CD8-positive, alpha-beta memory T cell (primary cell): ENCODE measurements around the gene UCP2. TPM values are rescaled to one million over a fixed set of nuclear protein-coding genes. Genes with fewer than 3 reads are reported as not detected.
"Not testable (repeated sequence)": the region's sequence is repeated elsewhere in the genome, so short reads cannot be mapped to it uniquely, and the experiment has no call there.

Source experiments
- CTCF ChIA-PET: fragments of 350-600 bp; sonication (Branson Sonifier 250); formaldehyde crosslinking; loops from one replicate; lab custom pipeline; 2021; ENCODE audit warnings: antibody characterized with exemption; lab: Charles Lee
- POLR2A ChIA-PET: fragments of 350-600 bp; sonication (Branson Sonifier 250); formaldehyde crosslinking; loops from one replicate; lab custom pipeline; 2021; ENCODE audit warnings: antibody characterized with exemption; lab: Charles Lee
- DNase-seq, 5 donors: peaks; one replicate each; pipeline versions ENCODE4 v3.0.0 to v3.0.0-alpha.2; 2020 to 2022; ENCODE audit warnings: mixed read lengths in 1 of 5
- H3K27ac ChIP-seq: one replicate; pipeline ENCODE4 v1.7.0; 2013; ENCODE audit warnings: low read depth, mild to moderate bottlenecking, low read length, moderate library complexity
- H3K27me3 ChIP-seq: 2 replicates; pipeline ENCODE4 v1.7.0; 2013; ENCODE audit warnings: low read length, mild to moderate bottlenecking; ENCODE audit not compliant: insufficient read depth, poor library complexity, severe bottlenecking
- H3K36me3 ChIP-seq: 2 replicates; pipeline ENCODE4 v1.7.0; 2013; ENCODE audit warnings: mild to moderate bottlenecking, low read length, moderate library complexity; ENCODE audit not compliant: insufficient read depth
- H3K4me1 ChIP-seq: 2 replicates; pipeline ENCODE4 v1.7.0; 2013; ENCODE audit warnings: mild to moderate bottlenecking, low read length, moderate library complexity; ENCODE audit not compliant: insufficient read depth
- H3K4me3 ChIP-seq: 2 replicates; pipeline ENCODE4 v1.7.0; 2013; ENCODE audit warnings: mild to moderate bottlenecking, low read length
- H3K9me3 ChIP-seq: 2 replicates; pipeline ENCODE4 v1.7.0; 2013; ENCODE audit warnings: mild to moderate bottlenecking, low read length
- H3K27ac Mint-ChIP-seq, 8 donors: one replicate each; pipeline ENCODE4 v1.8.0; 2020 to 2021; ENCODE audit warnings: mixed read lengths in 8 of 8, mild to moderate bottlenecking in 6 of 8, inconsistent platforms in 3 of 8, moderate library complexity in 3 of 8
- H3K27me3 Mint-ChIP-seq, 2 donors: one replicate each; pipeline ENCODE4 v1.8.0; 2020 to 2021; ENCODE audit warnings: mixed read lengths in 2 of 2, mild to moderate bottlenecking in 1 of 2, moderate library complexity in 1 of 2
- H3K36me3 Mint-ChIP-seq, 3 donors: one replicate each; pipeline ENCODE4 v1.8.0; 2020 to 2021; ENCODE audit warnings: mixed read lengths in 3 of 3, inconsistent platforms in 1 of 3, mild to moderate bottlenecking in 1 of 3
- H3K4me1 Mint-ChIP-seq, 3 donors: one replicate each; pipeline ENCODE4 v1.8.0; 2020 to 2021; ENCODE audit warnings: mixed read lengths in 3 of 3, inconsistent platforms in 1 of 3, mild to moderate bottlenecking in 1 of 3
- H3K4me3 Mint-ChIP-seq, 7 donors: one replicate each; pipeline ENCODE4 v1.8.0; 2020 to 2021; ENCODE audit warnings: mixed read lengths in 7 of 7, mild to moderate bottlenecking in 6 of 7, moderate library complexity in 4 of 7, inconsistent platforms in 2 of 7
- H3K9me3 Mint-ChIP-seq, 5 donors: one replicate each; pipeline ENCODE4 v1.8.0; 2020 to 2022; ENCODE audit warnings: mixed read lengths in 5 of 5, mild to moderate bottlenecking in 3 of 5, moderate library complexity in 2 of 5, inconsistent platforms in 1 of 5
- polyA plus RNA-seq: library from polyadenylated mRNA; unstranded; fragments of 300-500 nt; fragmentation: Illumina TruSeq; gene quantifications from one replicate; pipeline ENCODE4 v1.2.3, GENCODE V29; 2021
- total RNA-seq, 2 experiments: library from RNA; stranded (reverse); gene quantifications; one replicate each; pipeline ENCODE4 v1.2.3, GENCODE V29; 2021

Gene UCP2
- total and polyA plus RNA-seq, 3 experiments from 2014 or later = 279 to 962 (median 295) TPM

DNA sequence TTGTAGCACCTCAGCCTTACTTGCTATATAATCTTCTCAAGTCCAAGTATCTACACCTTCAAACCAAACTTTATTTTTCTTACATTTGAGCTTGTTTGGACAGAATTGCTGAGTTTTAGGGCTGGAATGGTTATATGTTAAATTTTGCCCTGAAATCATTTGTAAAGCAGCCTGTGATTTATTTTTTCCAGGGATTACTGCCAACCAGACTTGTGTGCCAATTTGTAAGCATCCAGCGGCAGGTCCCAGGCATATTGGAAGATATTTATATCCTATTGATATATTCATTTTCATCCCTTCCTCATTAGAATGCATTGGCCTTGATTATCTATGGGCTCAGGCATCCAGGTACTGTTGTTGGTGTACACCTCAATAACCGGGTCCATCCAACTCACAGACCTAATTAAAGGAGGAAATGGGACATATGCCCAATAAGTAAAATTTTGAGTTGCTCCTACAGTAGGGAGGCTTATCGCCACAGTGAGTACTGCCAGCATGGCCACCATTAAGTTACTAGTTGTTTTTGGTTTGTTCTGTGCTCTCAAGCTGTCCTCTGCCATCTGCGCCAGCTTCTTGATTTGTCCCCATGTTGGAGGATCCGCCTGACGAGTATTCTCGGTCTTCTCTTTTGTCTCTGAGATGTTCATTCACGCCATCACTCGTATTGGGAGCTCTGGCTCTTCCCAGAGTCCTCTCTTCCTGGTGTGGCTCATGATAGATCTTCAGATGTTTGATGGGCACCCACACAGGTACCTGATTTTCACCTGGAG is 41.7 kb downstream of the UCP2 start:
- Mint-ChIP-seq H3K36me3 (peaks cover 2 to 8% (median 3%) of the 10 kb centered on the region in 3 donors), H3K9me3 (no peaks in the 10 kb centered on the region), H3K27me3 (peaks cover 0 to 1% of the 10 kb centered on the region in 2 donors), H3K27ac (no peak overlapping the region), H3K4me1 (no peaks in the 10 kb centered on the region), H3K4me3 (no peak overlapping the region)
- CTCF ChIA-PET = no interaction called here
- Histone ChIP-seq H3K36me3 (no peaks in the 10 kb centered on the region), H3K27me3 (no peaks in the 10 kb centered on the region), H3K4me1 (no peaks in the 10 kb centered on the region), H3K4me3 (no peak overlapping the region), H3K9me3 (no peaks in the 10 kb centered on the region), H3K27ac (no peak overlapping the region)
- DNase-seq = no peak
- POLR2A ChIA-PET = no interaction called here

DNA sequence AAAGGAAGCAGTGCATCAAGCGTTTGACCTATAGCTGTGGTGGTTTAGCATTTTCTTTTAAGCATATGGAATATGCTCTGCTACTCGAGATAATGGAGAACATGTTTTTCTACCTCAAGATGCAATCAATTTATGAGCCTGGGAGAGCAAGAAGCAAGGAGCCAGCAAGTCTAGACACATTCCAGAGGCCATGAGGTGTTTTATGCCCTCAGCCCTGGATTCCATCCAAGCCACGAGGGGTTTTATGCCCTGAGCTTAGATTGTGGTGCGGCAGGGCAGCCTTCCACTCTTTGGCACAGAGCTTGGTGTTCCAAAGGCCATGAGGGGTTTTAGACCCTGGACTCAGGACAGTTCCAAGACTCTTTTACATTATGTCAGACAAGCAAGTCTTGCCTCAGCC is 43.5 kb downstream of the UCP2 start:
- H3K9me3 Mint-ChIP-seq = no peaks in the 10 kb centered on the region
- no peak overlapping the region for H3K4me3 Mint-ChIP-seq
- peaks cover 7 to 8% (median 7%) of the 10 kb centered on the region in 3 donors for H3K36me3 Mint-ChIP-seq
- H3K27ac Mint-ChIP-seq = no peak overlapping the region
- H3K27ac ChIP-seq = no peak overlapping the region
- DNase-seq = no peak
- no peaks in the 10 kb centered on the region for H3K36me3 ChIP-seq
- H3K4me1 Mint-ChIP-seq = no peaks in the 10 kb centered on the region
- H3K9me3 ChIP-seq = no peaks in the 10 kb centered on the region
- ChIA-PET CTCF (no interaction called here), POLR2A (no interaction called here)
- no peaks in the 10 kb centered on the region for H3K4me1 ChIP-seq
- no peaks in the 10 kb centered on the region for H3K27me3 ChIP-seq
- no peaks in the 10 kb centered on the region for H3K27me3 Mint-ChIP-seq
- H3K4me3 ChIP-seq = no peak overlapping the region

DNA sequence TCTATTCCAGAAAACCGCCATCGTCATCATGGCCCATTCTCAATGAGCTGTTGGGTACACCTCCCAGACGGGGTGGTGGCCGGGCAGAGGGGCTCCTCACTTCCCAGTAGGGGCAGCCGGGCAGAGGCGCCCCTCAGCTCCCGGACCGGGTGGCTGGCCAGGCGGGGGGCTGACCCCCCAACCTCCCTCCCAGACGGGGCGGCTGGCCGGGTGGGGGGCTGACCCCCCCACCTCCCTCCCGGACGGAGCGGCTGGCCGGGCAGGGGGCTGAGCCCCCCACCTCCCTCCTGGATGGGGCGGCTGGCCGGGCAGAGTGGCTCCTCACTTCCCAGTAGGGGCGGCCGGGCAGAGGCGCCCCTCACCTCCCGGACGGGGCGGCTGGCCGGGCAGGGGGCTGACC is 46.6 kb downstream of the UCP2 start:
- peaks cover 0 to 30% (median 8%) of the 10 kb centered on the region in 3 donors for H3K36me3 Mint-ChIP-seq
- H3K9me3 Mint-ChIP-seq = not testable (repeated sequence)

DNA sequence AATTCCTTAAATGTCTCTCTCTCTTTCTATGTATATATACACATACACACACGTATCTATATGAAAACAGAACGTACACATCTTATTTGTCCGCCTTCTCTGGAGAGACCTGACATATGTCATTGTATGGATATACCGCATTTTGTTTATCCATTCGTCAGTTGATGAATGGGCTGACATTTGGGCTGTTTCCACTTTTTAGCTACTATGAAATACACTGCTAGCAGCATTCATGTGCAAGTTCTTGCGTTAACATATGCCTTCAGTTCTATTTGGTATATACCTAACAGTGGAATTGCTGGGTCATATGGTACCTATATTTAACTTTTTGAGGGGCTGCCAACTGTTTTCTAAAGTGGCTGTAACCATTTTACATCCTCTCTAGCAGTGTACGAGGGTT is 49.9 kb downstream of the UCP2 start:
- peak overlapping the region in 1 of 8 donors; percentile 68 for H3K27ac Mint-ChIP-seq
- Histone ChIP-seq H3K36me3 (peaks cover 6% of the 10 kb centered on the region), H3K9me3 (no peaks in the 10 kb centered on the region), H3K4me3 (no peak overlapping the region), H3K4me1 (no peaks in the 10 kb centered on the region), H3K27me3 (no peaks in the 10 kb centered on the region), H3K27ac (no peak overlapping the region)
- no peak for DNase-seq
- no peaks in the 10 kb centered on the region for H3K27me3 Mint-ChIP-seq
- H3K4me3 Mint-ChIP-seq = no peak overlapping the region
- H3K36me3 Mint-ChIP-seq = peaks cover 0 to 52% (median 13%) of the 10 kb centered on the region in 3 donors
- no peaks in the 10 kb centered on the region for H3K4me1 Mint-ChIP-seq
- ChIA-PET POLR2A (no interaction called here), CTCF (interaction anchor here (1.1 kb wide), 1 partner anchor 550 kb away, joined by 3 read pairs; no protein-coding TSS in a partner anchor)
- no peaks in the 10 kb centered on the region for H3K9me3 Mint-ChIP-seq

More for the DNA sequence above, 46.6 kb downstream of the UCP2 start:
- H3K9me3 ChIP-seq, POLR2A ChIA-PET, H3K4me1 Mint-ChIP-seq, CTCF ChIA-PET, H3K36me3 ChIP-seq, H3K27me3 Mint-ChIP-seq, H3K27ac Mint-ChIP-seq, H3K4me1 ChIP-seq, H3K27ac ChIP-seq, DNase-seq, H3K4me3 Mint-ChIP-seq, H3K4me3 ChIP-seq, H3K27me3 ChIP-seq: not testable (repeated sequence)

DNA sequence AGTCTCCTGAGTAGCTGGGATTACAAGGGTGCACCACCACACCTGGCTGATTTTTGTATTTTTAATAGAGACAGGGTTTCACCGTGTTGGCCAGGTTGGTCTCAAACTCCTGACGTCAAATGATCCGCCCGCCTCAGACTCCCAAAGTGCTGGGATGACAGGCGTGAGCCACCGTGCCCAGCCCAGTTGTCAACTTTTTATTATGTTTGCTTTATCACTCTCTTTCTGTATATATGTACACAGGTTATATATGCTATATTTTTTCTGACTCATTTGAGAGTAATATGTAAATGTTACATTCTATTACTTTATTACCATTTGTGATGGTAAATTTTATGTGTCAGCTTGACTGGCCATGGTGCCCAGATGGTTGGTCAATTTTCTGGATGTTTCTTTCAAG is 50.7 kb downstream of the UCP2 start:
- H3K4me3 ChIP-seq = no peak overlapping the region
- H3K4me3 Mint-ChIP-seq = no peak overlapping the region
- no peak overlapping the region for H3K27ac Mint-ChIP-seq
- H3K27me3 Mint-ChIP-seq = no peaks in the 10 kb centered on the region
- POLR2A ChIA-PET = no interaction called here
- no peaks in the 10 kb centered on the region for H3K9me3 ChIP-seq
- H3K9me3 Mint-ChIP-seq = no peaks in the 10 kb centered on the region
- DNase-seq = no peak
- H3K27me3 ChIP-seq = no peaks in the 10 kb centered on the region
- no peaks in the 10 kb centered on the region for H3K4me1 Mint-ChIP-seq
- peaks cover 0 to 60% (median 17%) of the 10 kb centered on the region in 3 donors for H3K36me3 Mint-ChIP-seq
- H3K4me1 ChIP-seq = no peaks in the 10 kb centered on the region
- no peak overlapping the region for H3K27ac ChIP-seq
- peaks cover 14% of the 10 kb centered on the region for H3K36me3 ChIP-seq
- CTCF ChIA-PET = interaction anchor here (1.1 to 1.5 kb wide), 2 partner anchors 307 to 549 kb away, joined by 3 to 7 read pairs; no protein-coding TSS in a partner anchor

DNA sequence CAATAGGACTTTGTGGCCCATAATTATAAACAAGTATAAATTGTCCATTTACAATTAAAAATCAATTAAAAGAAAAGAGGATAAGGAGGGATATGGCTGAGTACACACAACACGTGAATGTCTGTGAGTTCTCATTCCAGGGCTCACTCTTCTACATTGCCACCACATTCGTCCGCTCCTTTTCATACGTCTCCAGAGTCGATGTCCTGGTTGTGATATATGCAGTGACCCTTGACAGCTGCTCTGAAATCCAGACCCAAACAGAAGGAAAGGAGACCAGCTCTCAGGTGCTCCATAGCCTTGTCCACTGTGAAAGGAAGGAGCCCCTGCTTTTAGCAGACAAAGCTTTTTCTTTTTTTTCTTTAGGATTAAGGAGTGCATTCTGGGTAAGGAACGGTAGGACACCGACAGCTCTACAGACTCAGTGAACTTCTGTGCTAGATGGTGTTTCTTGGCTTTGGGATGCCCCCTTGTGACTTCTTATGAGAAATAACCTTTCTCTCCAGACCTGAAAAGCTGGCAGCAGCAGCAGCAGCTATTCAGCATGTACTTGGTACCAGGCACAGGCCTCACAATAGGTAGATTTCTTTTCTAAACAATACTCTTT is 51.5 kb downstream of the UCP2 start:
- no peaks in the 10 kb centered on the region for H3K9me3 ChIP-seq
- peak overlapping the region in 1 of 8 donors; percentile 52 for H3K27ac Mint-ChIP-seq
- H3K9me3 Mint-ChIP-seq = no peaks in the 10 kb centered on the region
- H3K36me3 ChIP-seq = peaks cover 18% of the 10 kb centered on the region
- H3K4me1 ChIP-seq = no peaks in the 10 kb centered on the region
- peaks cover 0 to 68% (median 17%) of the 10 kb centered on the region in 3 donors for H3K36me3 Mint-ChIP-seq
- H3K27me3 ChIP-seq = no peaks in the 10 kb centered on the region
- H3K27me3 Mint-ChIP-seq = no peaks in the 10 kb centered on the region
- no peak overlapping the region for H3K4me3 Mint-ChIP-seq
- peak in 1 of 5 donors; percentile 3 for DNase-seq
- ChIA-PET CTCF (interaction anchor here (1.5 kb wide), 1 partner anchor 306 kb away, joined by 7 read pairs; no protein-coding TSS in a partner anchor), POLR2A (no interaction called here)
- no peak overlapping the region for H3K4me3 ChIP-seq
- no peaks in the 10 kb centered on the region for H3K4me1 Mint-ChIP-seq
- H3K27ac ChIP-seq = no peak overlapping the region

DNA sequence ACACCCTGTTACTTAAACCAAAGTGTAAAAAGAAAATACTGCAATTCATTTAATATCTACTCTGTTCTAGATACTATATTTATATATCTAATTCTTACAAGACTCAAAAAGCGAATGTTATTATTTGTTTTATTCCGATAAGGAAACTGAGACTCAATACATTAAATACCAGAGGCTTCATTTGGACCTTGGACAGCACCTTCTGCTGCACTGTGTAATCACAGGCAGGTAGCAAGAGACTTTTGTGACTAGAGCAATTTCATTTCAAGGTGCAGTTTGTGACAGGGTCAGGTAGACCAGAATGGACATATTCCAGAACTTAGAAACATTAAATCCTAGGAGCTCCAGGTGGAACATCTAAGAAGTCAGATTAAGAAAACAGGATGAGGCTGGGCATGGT is 53.3 kb downstream of the UCP2 start:
- no peak overlapping the region for H3K4me3 Mint-ChIP-seq
- H3K27ac Mint-ChIP-seq = peak overlapping the region in 3 of 8 donors; percentile 23 to 55 (median 41)
- DNase-seq = no peak
- Histone ChIP-seq H3K27me3 (no peaks in the 10 kb centered on the region), H3K4me1 (no peaks in the 10 kb centered on the region), H3K36me3 (peaks cover 18% of the 10 kb centered on the region), H3K9me3 (no peaks in the 10 kb centered on the region), H3K27ac (no peak overlapping the region), H3K4me3 (no peak overlapping the region)
- ChIA-PET CTCF (interaction anchor here (0.7 kb wide), 1 partner anchor 326 kb away, joined by 3 read pairs; no protein-coding TSS in a partner anchor), POLR2A (interaction anchor here (0.5 kb wide), 1 partner anchor 14 kb away, joined by 6 read pairs; no protein-coding TSS in a partner anchor)
- H3K27me3 Mint-ChIP-seq = no peaks in the 10 kb centered on the region
- no peaks in the 10 kb centered on the region for H3K9me3 Mint-ChIP-seq
- H3K36me3 Mint-ChIP-seq = peaks cover 0 to 79% (median 19%) of the 10 kb centered on the region in 3 donors
- no peaks in the 10 kb centered on the region for H3K4me1 Mint-ChIP-seq
